MV-4-11 (cell line): ENCODE results near the gene HTR2A.

ENCODE experiments used
- DNase-seq: peaks from one replicate; lab custom pipeline; 2025; lab: John Stamatoyannopoulos, UW

The HTR2A gene

DNA sequence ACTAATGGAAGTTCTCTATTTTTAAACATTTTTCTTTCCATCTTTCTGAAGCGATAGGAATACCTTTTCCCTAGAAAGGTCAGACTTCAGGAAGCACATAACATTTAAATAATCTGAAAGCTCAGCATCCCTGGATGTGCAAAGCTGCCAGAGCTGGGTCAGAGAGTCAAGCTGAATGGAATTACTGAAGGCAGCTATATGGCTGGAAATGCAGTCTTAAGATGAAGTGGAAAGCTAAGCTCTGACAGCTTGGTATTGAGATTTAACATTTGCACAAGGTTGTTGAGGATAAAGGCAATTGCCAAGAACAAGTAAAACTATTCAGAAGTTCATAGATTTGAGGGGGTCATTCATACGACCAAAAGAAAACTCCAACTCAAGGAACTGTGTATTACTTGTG is 28.8 kb downstream of the HTR2A start:
- no peak for DNase-seq

DNA sequence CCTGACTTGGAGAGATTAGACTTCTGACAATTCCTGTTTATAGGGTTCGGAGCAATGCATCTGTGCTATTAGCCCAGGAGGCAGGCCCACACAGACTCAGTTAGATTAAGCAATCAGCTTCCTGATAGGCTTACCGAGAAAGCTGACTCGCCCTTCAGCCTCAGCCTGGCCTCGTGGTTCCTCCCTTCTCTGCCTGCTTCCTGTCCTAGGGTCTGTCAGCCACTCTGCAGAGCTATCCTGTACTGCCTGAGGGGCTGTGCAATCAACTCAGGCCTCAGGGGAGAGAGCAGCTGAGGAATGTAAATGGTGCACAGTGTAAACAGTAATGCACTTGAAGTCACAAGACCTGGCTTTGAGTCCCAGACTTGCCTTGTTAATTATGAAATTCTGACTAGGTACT is 30.7 kb downstream of the HTR2A start:
- DNase-seq = peak; percentile 96

DNA sequence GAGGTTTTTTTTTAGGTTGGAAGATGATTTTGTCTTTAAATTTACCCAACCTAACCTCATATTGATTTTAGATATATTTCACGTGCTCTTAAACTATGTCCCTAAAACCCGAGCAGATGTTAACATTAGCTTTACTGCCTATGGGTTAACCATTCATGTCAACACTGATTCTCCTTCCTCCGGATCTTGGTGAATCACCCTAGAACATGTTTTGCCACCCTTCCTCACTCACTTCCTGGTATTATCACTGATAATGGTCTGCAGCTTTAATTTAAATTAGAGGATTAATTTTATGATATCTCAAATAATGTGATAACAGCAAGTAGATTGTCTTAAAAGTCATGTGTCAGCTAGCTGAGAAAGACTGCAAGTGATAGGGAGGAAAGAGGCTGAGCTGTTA is 31.9 kb downstream of the HTR2A start:
- peak; percentile 57 for DNase-seq

DNA sequence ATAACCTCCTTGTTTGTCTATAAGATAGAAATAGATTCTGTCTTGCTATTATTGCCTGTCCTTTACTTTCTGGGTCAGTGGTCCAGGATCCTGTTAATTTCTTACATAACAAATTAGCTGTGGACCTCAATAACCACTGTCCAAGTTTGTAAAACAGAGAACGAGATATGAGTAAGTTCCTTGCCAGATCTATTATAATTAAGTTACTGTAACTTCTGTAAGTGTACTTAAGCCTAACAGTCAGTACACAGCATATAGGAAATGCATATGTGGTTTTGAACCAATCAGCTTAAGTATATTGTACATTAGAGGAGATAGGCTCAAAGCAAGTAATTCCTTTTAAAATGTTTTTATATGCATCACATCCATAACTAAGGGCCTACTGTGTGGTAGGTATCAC is 34.9 kb downstream of the HTR2A start:
- peak; percentile 9 for DNase-seq

DNA sequence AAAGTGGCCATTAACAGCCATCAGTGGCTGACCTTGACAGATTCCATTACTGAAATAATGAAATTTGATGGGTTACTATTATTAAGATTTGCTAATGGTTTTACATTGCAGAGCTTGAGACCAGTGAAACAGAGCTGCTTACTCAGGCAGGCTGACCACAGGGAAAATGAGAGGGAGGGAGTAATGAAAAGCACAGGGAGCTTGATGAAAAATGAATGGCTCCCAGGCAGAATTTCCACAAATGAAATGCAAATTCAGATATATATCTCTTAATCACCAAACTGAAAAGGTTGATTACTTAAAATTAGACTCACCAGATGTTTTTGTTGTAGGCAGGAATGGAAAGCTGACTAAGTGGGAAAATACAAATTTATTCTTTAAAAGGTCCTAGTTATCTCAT is 36.1 kb downstream of the HTR2A start:
- no peak for DNase-seq

DNA sequence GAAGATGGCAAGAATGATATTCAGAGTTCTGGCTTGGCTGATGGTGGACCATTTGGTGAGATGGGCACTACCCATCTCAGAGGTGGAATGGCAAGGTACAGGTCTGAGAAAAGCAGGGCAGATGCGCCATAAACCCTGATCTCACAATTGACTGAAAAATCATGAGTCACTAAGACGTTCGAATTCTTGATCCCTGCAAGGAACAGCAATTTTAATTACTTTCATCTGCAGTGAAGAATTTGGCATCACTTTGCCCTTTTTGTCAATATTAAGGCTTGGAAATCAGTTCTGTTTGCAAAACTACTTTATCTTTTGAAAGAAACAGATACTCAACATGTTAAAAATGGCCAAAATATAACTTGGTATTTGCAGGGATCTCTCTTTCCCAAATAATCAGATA is 38.1 kb downstream of the HTR2A start:
- no peak for DNase-seq

DNA sequence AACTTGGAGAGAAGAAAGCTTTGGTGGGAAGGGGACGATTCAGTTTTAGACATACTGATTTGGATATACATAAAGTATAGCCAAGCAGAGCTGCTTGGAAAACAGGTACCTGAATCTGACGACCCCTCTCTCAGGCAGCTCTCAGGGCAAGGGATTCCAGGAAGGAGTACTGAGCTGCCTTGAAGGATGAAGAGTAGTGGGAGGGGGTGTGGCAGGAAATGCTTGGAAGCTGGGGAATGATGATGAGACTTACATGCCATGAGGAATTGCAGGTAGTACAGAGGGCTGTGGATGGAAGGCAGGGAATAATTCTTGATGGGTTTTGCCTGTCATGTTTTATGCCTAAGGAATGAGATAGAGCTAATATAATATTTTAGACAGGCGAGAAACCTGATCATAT is 38.7 kb downstream of the HTR2A start:
- no peak for DNase-seq

DNA sequence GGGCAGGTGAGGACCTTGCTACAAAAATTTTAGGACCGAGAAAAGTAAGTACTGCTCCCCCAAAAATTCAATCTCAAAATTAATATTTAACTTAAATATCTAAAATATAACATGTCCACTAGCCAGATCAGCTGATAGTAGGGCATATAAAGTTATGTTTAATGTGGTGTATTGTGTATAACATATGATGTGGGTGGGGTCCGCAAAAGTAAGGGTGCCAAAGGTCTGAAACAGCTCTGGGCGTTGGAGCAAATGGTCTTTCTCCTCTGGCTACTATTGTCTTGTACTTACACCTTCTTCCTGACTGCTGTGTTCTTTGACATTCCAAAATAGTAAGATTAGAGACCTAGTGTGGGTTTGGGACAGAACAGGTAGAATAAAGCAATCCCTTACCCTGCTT is 41.2 kb downstream of the HTR2A start:
- no peak for DNase-seq

DNA sequence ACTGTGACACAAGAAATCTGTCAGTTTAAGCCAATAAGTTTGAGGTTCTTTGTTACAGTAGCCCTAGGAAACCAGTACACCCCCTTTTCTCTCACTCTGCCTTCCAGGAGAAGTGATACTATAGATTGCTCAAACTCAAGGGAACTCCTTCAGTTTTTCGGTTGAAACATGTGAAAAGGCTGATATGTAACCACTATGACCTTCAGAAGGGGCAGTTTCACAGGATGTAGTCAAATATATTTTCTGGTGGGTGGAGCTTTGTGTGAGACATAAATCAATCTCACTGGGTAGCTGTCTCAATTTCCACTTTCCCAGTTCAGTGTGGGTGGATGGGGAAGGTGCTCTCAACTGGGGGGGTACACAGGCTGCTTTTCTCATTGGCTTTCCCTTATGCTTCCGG is 41.7 kb downstream of the HTR2A start:
- peak; percentile 97 for DNase-seq

DNA sequence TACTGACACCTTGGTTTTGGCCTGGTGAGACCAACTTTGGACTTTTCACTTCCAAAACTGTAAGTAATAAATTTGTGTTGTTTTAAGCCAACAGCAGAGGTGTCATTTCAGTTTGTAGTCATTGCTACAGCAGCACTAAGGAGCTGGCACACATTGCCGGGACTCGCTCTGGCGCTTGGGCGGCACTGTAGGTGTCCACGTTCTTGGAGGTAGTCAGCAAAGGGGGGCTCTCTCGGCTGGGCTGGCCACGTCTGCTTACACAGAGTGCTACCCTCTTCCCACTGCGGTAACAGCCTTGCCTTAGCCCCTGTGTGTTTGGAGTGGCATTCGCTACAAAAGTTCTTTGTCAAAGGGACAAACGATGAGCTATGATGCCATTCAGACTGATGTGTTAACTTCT is 44.7 kb downstream of the HTR2A start:
- DNase-seq = no peak

DNA sequence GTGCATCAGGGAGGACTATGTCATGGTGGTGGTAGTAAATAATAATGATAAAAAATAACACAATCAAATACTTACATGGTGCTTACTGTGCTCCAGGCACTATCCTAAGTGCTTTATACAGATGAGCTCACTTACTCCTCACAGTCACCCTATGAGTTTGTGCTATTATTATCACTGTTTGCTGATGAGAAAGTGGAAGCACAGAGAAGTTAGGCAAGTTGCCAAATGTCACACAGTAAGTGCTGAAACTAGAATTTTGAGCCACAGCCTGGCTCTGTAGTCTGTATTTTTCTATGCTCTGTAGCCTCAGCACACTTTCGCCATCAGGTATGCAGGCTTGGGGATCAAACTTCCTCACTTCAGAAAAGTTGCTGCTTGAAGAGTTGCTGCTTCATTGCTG is 46.6 kb downstream of the HTR2A start:
- peak; percentile 19 for DNase-seq

DNA sequence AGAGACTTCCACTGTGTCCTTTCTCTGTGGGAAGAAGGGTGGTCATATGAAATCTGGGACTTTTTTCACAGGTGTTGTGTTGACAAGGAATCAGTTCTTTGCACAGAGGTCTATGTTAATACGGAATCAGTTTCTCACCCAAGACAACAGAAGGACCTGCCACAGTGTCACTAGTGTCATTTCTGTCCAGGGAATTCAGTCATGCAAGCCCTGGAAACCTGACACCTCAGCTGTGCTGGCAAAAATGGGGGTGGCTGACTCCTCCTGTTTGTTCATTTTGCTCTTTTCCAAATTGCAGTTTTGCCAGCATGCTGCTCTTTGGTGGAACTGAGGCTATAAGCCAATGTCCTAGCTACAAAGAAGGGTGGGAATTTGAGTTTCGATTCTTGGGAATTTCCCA is 50.1 kb downstream of the HTR2A start:
- no peak for DNase-seq

DNA sequence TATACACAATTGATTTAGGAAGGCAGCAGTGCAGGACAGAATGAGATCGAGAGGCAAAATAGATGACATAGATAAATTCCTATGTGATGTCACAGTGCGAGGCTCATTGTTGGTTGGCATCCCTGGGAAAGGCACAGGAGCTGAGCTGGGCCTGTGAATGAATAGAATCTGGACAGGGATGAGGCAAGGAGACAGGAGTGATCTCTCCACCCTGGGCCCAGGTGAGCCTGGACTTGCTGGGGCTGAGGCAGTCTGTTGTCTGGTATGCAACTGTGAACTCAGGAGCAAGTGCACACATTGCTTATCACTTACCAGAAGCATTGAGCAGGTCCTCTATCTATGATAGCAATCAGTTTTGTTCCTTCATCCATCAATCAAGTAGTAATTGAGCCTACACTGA is 51.7 kb downstream of the HTR2A start:
- DNase-seq = no peak

DNA sequence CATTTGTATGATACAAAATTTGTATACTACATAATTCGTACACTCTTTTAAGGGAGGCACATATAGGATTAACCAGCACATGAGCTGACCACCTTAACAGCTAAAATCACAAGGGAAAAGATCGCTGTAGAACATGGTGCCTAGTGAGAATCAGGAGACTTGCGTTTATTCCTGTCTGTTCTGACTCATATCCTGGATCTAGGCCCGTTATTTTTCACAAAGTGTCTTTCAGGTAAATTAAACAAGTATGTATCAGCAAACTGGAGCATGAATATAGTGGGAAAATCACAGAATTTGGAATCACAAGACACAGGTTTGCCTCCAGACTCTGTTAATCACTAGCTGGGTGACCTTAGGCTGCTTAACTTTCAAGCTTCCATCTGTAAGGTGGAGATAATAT is 52.4 kb downstream of the HTR2A start:
- no peak for DNase-seq

DNA sequence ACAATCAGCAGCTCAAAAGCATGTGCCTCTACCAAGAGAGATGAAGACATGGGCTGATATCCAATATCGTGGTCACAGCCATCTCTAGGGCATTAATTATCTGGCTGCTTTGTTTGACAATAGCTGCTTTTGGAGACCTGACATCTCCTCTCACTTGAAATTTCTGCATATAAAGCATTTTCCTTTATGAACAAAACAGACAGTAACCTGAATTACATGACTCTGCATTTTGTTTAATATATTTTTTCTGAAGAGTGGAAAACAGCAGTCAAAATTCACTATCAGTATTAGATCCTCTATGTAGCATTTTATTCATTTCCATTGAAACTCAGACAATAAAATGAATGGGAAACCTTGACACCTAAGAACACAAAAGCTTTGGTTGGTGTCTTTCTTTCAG is 57.5 kb downstream of the HTR2A start:
- no peak for DNase-seq

DNA sequence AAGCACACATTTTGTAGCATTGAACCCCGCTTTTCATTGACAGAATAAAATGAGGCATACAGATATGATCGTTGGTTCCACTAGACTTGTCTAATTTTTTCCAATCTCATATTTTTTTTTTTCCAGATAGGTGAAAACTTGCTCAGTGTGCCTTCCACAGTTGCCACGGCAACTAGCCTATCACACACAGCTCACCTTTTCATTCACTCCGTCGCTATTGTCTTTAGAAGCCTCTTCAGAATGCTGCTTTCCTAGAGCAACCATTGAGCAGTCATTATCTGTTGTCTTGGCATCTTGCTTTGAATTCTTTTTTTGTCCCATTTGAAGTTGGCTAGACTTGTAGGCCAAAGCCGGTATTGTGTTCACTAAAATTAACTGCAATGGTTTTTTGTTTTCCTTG is 62.2 kb downstream of the HTR2A start:
- no peak for DNase-seq

DNA sequence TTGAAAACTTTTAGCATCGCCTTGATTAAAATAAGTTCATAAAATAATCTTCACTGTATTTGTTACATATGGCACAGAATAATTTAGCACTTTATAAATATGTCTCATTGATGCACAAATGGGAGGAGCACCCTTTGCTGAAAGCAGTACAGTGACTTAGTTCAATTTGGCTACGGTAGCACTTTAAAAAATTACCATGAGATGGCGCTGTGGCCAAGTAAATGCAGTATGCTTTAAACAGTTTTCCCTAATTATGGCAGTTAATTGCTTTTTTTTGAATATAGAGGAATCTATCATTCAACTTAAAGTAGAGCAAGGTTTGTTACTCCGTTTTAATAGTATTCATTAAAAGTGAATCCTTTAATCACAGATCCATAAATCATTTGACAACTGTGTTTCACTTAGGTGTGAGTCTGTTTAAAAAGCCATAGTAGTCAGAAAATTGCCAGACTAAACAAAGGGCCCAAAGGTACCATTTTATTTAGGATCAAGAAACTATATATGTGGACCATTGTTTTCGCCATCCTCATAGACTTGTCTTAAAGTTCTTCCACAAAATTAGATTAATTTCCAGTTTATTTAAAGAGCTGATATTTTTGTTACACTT is 65.2 kb downstream of the HTR2A start:
- DNase-seq = peak; percentile 47

DNA sequence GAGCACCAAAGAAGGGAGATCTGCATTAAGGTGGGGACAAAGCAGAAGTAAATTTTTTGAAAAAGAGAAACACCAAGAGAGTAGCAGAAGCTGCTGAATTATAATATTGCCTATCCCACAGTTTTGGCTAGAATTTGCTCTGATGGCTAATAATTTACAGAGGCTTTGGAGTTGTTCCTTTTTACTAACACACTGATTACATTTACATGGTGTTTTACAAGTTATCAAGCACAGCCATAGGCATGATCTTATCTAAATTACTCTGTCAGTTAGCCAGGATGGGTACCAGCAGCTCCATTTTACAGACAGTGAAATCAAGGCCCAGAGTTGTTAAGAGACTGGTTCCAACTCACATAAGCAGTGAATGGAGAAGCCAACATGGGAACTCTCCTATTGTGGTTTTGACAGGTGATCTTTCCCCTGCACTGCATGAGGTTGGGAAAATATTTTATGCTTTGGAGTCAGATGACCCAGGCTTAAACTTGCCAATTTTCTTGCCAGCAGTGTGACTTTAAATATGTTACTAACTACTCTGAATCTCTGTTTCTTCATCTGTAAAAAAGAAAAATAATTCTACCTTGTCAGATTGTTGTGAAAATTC is 66.3 kb downstream of the HTR2A start:
- DNase-seq = no peak

DNA sequence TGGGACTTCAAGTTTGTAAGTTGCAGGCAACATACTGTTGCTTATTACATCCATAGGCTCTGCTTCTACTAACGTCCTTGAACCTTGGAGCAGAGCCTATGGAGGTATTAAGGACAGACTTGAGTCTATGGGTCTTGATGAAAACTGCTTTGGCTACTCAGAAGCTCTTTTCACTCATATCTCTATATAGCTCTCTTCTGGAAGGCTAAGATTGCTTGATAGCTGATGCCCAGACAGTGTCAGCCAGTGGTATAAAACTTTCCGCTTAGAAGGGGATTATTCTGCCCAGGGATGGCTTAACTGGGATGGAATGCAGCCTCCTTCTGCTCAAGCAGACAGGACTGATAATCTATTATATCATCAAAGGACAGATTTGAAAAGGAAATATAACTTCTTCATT is 74.3 kb downstream of the HTR2A start:
- no peak for DNase-seq

DNA sequence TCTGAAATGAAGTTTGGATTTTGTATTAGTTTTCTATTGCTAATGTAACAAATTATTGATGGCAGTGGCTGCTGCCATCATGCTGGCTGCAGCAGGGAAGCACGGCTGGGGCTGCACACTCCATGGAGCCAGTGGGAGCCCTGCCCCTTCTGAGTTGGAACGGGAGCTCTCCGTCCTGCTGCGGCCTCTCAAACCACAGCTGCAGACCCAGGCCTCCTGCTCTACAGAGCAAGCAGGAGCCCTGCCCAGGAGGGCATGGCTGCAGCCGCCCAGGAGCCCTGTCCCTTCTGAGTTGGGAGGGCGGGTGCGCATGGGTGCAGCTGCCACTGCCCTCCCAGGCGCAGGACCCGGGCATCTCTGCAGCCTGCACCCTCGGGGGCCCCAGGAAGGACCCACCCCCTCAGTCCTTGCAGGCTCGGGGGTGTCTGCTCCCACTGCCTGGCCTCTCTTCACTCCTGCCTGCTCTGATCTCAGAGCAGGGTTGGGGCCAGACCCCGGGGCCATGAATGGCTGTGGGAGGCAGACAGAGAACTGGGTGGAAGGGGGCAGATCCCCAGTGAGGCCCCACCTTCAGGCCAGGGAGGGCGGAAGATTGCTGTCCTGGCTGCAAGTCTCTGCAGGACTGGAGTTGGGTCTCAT is 78.9 kb downstream of the HTR2A start:
- DNase-seq = no peak

DNA sequence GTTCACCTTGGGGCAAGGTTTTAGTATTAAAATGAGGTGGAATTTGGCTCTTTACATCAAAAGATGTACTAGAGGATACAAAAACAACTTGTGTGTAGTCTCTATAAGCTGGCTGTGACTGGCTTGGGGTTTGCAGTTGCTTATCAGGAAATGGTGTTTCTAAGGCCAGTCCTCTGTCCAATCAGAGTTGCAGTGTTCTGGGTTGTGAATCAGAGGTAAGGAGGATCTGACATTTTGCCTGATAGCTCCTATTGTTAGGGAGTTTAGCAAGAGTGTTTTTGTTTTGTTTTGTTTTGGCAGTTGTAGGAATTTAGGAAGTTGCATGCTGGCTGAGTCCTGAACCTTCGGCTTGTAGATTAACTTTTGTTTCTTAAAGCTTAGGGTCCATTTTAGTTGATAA is 79.8 kb downstream of the HTR2A start:
- DNase-seq = no peak

DNA sequence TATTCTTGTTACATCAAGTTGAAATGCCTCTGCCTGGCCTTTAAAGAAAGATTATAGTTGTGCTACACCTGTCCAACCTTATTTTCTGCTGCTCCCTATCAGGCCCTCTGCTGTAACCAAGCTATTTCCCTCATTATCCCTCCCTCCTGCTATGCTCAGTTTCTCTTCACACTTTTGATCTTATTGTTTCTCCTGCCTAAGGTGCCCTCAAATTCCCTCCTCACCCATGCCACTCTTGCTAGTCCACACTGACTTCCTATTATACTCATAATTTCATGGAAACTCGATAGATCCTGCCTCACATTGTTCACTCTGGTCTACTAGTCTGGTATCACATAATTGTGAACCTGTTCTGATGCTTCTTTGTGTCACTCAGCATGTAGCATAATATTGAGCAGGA is 80.5 kb downstream of the HTR2A start:
- no peak for DNase-seq

DNA sequence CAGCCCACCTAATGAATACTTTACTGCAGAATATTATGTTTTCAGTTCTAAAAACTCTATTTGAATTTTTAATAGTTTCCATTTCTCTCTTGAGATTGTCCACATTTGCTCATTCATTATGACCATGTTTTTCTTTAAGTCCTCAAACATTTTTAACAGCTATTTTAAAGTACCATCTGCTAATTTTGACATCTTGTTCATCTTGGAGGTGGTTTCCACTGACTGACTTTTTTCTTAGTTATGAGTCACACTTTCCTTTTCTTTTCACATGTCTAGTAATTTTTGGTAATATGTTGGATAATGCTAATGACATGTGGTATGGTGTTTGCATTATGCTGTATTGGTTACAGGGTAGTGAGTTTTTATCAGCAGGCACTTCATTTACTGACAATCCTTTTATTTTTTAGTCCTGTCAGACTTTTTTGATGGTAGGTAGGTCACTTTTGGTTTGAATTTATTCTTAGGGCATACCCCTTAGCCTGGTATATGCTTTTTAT is 84.5 kb downstream of the HTR2A start:
- no peak for DNase-seq

DNA sequence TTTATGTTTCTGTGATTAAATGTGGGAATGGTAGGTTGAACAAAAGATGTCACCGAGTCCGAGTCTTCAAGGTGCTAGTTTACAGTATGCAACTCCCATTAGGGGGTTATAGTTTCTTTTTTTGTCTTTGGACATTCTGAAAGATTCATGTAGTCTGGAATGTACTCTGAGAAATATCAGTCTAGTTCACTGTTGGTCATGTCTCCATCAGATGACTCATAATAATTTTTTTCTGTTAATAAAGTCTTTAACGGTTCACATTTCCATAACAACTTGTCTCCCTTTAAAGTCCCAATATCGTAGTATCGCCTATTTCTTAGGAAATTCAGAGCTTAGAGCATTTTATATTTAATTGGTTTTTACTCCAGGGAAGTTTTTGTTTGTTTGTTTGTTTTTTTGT is 86.4 kb downstream of the HTR2A start:
- no peak for DNase-seq
